ENCODE measurements around the gene GON7.
"Not testable (repeated sequence)": the region's sequence is repeated elsewhere in the genome, so short reads cannot be mapped to it uniquely, and the experiment has no call there.

DNA sequence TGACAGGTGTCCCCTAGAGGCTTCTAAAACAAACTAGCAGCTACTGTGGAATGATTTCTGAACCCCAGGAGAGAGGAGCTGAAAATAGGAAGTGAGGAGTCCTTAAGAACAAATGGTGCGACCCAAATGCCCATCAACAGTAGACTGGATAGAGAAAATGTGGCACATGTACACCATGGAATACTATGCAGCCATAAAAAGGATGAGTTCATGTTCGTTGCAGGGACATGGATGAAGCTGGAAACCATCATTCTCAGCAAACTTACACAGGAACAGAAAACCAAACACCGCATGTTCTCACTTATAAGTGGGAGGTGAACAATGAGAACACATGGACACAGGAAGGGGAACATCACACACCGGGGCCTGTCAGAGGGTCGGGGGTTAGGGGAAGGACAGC lies 26.2 kb upstream of the GON7 start:
- TF ChIP-seq POLR2A (IDR thresholded peaks at IDR 0.05) = not testable (repeated sequence)
- TF ChIP-seq, protein P1, sequence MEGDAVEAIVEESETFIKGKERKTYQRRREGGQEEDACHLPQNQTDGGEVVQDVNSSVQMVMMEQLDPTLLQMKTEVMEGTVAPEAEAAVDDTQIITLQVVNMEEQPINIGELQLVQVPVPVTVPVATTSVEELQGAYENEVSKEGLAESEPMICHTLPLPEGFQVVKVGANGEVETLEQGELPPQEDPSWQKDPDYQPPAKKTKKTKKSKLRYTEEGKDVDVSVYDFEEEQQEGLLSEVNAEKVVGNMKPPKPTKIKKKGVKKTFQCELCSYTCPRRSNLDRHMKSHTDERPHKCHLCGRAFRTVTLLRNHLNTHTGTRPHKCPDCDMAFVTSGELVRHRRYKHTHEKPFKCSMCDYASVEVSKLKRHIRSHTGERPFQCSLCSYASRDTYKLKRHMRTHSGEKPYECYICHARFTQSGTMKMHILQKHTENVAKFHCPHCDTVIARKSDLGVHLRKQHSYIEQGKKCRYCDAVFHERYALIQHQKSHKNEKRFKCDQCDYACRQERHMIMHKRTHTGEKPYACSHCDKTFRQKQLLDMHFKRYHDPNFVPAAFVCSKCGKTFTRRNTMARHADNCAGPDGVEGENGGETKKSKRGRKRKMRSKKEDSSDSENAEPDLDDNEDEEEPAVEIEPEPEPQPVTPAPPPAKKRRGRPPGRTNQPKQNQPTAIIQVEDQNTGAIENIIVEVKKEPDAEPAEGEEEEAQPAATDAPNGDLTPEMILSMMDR (IDR thresholded peaks at IDR 0.05 in 4 of 5, conservative IDR thresholded peaks at IDR 0.05 in 1 of 5) = not testable (repeated sequence)
